RKO (cell line): ENCODE measurements around the gene PIK3R1.
A peak's percentile ranks its signal among the peaks of the same experiment; 100 is the strongest.
"Not testable (repeated sequence)": the region's sequence is repeated elsewhere in the genome, so short reads cannot be mapped to it uniquely, and the experiment has no call there.

Experiments
- DNase-seq: peaks from one replicate; pipeline ENCODE4 v3.0.0-alpha.2; 2016; ENCODE audit warnings: low spot score

PIK3R1 gene

GRCh38 chr5:68193481-68194036, 22.0 kb upstream of the PIK3R1 start:
- DNase-seq = no peak

GRCh38 chr5:68194386-68194785, 21.2 kb upstream of the PIK3R1 start:
- DNase-seq = no peak

DNA sequence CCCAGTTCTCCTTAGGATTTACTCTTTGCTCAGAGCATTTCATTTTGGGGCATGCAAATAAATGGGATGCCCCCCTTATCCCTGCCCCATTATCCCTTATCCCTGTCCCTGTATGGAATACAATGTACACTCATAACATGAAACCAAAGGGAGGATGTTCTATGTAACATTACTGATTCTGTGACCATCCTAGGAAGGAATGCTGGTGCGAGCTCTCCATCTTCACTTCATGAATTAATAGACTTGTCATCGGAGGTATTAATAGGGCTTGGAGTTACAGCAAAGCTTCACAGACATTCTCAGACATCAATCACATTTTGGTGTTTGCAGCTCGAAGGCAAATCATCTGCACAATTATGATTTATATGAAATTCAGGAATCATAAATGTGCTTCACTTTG, 20.4 kb upstream of the PIK3R1 start:
- no peak for DNase-seq

GRCh38 chr5:68196876-68197275, 18.7 kb upstream of the PIK3R1 start:
- DNase-seq = no peak

DNA sequence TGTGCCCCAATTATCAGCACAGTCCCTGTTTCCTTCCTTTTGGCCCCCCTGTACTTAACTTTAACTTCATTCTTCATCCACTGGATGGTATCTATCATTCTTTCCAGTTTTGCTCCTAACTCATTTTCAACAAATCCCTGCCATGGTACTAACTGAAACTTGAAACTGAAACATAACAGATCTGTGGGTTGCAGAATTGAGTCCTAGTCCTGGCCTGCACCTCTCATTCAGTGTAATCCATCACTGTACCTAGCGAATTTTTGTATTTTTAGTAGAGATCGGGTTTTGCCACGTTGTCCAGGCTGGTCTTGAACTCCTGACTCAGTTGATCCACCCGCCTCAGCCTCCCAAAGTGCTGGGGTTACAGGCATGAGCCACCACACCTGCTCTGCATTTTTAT, 15.3 kb upstream of the PIK3R1 start:
- no peak for DNase-seq

DNA sequence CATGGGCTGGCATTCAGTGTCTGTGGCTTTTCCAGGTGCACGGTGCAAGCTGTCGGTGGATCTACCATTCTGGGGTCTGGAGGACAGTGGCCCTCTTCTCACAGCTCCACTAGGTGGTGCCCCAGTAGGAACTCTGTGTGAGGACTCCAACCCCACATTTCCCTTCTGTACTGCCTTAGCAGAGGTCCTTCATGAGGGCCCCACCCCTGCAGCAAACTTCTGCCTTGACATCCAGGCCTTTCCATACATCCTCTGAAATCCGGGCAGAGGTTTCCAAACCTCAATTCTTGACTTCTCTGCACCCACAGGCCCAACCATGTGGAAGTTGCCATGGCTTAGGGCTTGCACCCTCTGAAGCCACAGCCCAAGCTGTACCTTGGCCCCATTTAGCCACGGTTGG, 4.9 kb upstream of the PIK3R1 start:
- DNase-seq = not testable (repeated sequence)

- peak; percentile 36 for DNase-seq
Measured at GRCh38 chr5:68214482-68215207, 911 bp upstream of the PIK3R1 start.

- no peak for DNase-seq
Measured at GRCh38 chr5:68215898-68216244, 315 bp downstream of the PIK3R1 start.

DNA sequence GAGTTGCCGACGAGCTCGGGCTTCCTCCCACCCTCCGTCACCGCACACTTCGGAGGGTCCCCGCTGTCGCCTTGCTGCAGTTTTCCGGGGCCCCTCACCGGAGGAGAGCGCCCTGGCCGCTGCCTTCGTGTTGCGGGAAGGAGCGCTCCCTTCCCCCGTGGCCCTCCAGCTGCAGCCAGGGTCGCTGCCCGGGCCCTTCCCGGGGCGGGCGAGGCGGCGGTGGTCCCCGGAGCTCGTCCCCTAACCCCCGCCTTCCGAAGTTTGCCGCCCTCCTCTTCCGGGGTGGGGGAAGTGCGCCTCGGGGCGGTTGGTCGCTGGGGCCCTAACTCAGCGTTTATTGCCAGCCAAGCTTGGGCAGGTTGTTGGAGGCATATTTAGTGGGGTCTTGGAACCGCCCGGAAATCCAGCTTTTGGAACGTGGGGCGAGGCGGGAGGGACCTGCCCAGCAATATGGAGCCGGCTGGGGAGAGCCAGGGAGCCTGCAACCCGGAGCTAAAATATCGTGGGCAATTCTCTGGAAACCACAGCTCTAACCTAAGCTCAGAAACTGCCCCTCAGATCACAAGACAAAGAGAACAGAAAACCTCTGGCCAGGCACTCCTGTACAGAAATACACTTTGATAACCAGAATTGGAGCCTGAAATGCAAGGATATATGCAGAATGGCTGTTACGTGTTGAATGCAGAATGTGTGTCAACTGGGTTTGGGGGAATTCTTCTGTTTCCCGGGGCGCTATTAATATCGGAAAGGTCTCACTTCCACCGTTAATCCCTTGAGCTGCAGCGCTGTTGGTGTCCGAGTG, 890 bp downstream of the PIK3R1 start:
- DNase-seq = peak; percentile 36

- DNase-seq = peak; percentile 65
Measured at GRCh38 chr5:68217047-68217355, 1.4 kb downstream of the PIK3R1 start.

DNA sequence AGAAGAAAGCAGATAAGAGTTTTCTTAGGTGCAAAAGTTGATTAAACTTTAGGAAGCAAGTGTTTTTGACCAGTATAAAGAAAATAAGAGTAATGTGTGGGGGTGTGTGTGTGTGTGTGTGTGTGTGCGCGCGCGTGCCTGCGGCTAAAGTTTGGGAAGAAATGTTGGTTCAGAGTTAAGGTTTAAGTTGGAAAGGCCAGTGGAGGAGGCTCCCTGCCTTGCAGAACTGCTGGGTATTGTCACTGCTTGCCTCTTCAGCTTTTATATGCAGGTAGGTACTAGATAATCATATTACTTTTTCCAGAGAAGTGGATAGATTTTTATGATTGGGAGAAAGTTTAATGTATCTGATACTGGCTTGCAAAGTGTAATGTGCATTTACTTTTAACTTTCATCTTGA, 2.0 kb downstream of the PIK3R1 start:
- peak; percentile 9 for DNase-seq

- DNase-seq = no peak
Measured at GRCh38 chr5:68219161-68219816, 3.7 kb downstream of the PIK3R1 start.

DNA sequence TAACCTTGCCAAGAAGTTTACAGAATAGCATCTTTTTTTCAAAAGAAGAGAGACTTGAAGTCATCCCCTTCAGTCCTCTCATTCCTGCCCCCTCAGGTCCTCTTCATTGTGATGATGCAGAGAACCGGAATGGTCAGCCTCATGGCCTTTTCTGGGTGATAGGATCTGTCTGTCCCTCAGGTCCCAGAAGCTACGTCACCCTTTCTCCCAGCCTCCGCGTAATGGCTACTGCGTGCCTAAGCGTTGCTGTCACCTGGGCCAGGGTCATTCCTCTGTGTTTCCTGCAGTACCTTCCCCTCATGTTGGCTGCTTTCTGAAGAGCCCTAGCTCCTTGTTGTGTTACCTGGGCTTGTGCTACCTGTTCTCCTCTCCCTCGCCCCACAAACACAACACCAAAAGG, 4.7 kb downstream of the PIK3R1 start:
- no peak for DNase-seq

DNA sequence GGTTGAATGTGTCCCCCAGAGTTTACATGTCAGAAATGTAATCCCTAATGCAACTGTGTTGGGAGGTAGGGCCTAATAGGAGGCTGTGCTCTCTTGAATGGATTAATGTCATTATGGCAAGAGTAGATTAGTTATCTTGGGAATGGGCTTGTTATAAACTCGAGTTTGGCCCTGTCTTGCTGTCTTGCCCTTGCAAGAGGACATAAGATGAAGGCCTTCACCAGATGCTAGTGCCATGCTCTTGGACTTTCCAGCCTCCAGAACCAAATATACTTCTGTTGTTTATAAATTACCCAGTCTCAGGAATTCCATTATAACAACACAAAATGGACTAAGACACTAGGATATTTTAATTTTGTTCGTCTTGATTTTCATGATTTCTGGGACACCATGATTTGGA, 5.4 kb downstream of the PIK3R1 start:
- no peak for DNase-seq

GRCh38 chr5:68221488-68221887, 5.9 kb downstream of the PIK3R1 start:
- no peak for DNase-seq

DNA sequence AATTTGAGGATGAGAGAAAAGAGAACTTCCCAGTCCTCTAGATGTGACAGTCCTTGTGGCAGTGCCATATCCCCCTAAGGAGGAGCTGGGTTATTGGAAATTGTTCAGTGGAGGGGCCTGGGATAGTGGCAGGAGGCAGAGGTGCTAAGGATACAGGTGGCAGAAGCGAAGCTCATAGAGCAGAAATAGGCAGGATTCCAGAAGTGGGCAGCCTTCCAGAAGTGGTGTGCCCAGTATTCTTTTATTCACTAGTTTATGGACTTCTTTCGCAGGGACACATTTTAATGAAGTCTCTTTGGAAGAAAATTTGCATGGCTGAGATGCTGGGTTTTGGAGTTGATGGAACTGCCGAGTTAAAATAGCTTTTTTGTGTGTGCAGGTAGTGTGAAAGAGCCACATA, 6.8 kb downstream of the PIK3R1 start:
- no peak for DNase-seq

GRCh38 chr5:68222824-68223354, 7.3 kb downstream of the PIK3R1 start:
- DNase-seq = no peak

DNA sequence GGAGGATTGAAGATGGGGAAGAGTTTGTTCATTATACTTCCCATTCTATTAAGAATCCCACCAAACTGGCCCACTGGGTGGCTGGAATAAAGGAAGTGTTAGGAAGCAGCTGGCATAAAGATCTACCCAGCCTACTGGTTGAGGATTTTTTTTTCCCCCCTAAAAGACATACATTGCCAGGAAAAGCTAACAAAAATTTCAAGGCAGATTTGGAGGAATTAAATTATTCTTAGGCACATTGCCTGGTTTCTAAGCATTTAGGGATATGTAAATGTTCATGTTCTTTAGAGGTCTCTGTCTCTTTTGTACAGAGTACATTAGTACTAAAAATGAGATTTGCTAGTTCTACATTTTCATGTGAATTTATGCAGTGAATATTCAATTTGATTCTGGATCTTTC, 8.3 kb downstream of the PIK3R1 start:
- DNase-seq = no peak

DNA sequence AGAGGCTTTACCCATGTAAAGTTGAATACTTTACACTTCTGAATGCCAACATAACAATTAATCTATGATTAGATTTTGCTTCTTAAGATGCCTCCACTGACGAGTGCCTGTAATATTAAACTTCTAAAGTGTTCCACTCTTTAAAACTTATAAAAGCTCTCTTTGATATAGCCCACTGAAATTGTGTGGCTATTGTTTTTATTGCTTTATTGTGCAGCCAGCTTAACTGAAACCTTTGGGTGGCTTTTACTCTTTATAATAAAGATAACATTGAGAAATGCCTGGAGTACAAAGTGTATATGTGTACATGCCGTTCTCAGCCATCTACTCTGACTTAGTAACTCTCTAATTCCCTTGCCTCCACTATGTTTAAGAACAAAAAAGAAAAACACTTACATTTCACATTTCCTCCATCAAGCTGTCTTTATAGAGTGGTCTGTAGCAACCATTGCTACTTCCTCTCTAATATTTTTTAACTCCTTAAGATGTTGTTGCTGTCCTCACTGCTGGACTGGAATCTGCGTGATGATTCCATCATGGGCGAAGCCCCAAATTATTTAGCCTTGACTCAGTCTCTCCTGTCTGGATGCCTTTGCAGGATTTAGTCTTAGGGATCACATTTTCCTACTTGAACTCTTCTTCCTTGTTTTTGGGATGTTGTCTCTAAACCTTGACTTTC, 9.1 kb downstream of the PIK3R1 start:
- DNase-seq = no peak

GRCh38 chr5:68225188-68225910, 9.8 kb downstream of the PIK3R1 start:
- no peak for DNase-seq

DNA sequence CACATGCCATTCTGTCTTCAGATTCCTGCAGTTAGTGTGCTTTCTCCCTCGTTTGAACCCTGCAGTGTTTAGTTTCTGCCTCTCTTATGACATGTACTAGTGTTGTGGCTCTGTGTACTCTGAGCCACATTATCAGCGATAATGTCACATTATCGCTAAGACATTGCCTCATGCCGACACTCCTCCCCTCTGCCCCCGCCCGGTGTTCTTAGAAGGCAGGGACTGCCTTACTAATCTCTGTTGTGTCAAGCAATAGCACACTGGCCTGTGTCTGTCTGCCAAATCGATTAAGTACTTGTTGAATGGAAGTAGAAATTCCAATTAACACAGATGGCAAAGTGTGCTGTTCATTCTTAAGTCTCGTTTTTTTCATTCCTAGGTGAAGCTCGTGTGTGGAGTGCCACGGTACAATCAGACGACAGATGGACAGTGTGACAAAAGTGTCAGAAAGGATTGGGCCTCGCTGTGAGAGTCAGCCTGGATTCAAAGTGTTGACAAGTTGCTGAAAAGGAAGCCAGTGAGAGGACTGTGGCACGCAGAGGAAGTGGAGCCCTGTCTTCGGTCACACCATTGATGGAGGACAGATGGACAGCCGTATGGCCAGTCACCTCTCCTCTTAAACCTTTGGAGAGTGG, 10.5 kb downstream of the PIK3R1 start:
- no peak for DNase-seq
